ENCODE measurements around the gene HMGB4.

The HMGB4 gene

DNA sequence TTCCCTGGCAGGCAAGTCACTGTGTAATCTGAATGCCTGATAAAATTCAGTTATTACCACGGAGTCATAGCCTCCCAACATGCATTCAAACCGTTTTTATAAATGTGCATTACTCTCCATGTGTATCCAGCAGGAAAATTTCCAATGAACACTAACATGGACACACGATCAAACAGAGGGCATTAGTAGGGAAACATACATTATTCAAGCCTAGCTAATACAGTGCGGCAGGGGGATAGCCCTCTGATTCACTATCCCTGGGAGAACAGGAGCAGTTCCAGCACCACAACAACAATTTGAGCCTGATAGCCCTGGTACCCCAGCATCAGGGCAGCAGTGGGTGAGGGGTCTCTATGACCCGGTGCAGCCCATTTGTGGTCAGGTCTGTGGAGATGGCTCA is 35.8 kb upstream of the HMGB4 start:
- Histone ChIP-seq H3K27me3 (ENCODE audit: insufficient read depth, poor library complexity, severe bottlenecking) (no peaks in the 10 kb centered on the region), H3K27ac (replicated peaks) (no peak overlapping the region), H3K4me3 (replicated peaks; ENCODE audit: insufficient read depth, low read length) (no peak overlapping the region)
- TF ChIP-seq GABPA (IDR thresholded peaks at IDR 0.05; ENCODE audit: low read depth): no peak
- TF ChIP-seq, protein P1, sequence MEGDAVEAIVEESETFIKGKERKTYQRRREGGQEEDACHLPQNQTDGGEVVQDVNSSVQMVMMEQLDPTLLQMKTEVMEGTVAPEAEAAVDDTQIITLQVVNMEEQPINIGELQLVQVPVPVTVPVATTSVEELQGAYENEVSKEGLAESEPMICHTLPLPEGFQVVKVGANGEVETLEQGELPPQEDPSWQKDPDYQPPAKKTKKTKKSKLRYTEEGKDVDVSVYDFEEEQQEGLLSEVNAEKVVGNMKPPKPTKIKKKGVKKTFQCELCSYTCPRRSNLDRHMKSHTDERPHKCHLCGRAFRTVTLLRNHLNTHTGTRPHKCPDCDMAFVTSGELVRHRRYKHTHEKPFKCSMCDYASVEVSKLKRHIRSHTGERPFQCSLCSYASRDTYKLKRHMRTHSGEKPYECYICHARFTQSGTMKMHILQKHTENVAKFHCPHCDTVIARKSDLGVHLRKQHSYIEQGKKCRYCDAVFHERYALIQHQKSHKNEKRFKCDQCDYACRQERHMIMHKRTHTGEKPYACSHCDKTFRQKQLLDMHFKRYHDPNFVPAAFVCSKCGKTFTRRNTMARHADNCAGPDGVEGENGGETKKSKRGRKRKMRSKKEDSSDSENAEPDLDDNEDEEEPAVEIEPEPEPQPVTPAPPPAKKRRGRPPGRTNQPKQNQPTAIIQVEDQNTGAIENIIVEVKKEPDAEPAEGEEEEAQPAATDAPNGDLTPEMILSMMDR (IDR thresholded peaks at IDR 0.05; ENCODE audit: insufficient read depth, low read length): no peak
- TF ChIP-seq POLR2AphosphoS5 (IDR thresholded peaks at IDR 0.05; ENCODE audit: low read depth): no peak
- TF ChIP-seq, protein P2, sequence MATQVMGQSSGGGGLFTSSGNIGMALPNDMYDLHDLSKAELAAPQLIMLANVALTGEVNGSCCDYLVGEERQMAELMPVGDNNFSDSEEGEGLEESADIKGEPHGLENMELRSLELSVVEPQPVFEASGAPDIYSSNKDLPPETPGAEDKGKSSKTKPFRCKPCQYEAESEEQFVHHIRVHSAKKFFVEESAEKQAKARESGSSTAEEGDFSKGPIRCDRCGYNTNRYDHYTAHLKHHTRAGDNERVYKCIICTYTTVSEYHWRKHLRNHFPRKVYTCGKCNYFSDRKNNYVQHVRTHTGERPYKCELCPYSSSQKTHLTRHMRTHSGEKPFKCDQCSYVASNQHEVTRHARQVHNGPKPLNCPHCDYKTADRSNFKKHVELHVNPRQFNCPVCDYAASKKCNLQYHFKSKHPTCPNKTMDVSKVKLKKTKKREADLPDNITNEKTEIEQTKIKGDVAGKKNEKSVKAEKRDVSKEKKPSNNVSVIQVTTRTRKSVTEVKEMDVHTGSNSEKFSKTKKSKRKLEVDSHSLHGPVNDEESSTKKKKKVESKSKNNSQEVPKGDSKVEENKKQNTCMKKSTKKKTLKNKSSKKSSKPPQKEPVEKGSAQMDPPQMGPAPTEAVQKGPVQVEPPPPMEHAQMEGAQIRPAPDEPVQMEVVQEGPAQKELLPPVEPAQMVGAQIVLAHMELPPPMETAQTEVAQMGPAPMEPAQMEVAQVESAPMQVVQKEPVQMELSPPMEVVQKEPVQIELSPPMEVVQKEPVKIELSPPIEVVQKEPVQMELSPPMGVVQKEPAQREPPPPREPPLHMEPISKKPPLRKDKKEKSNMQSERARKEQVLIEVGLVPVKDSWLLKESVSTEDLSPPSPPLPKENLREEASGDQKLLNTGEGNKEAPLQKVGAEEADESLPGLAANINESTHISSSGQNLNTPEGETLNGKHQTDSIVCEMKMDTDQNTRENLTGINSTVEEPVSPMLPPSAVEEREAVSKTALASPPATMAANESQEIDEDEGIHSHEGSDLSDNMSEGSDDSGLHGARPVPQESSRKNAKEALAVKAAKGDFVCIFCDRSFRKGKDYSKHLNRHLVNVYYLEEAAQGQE (IDR thresholded peaks at IDR 0.05; ENCODE audit: insufficient replicate concordance, low read depth): no peak
- no peak for TF ChIP-seq SPI1 (IDR thresholded peaks at IDR 0.05; ENCODE audit: borderline replicate concordance, low read depth)
- no peak for DNase-seq (ENCODE audit: low read depth in 1 of 2, low spot score in 1 of 2)

DNA sequence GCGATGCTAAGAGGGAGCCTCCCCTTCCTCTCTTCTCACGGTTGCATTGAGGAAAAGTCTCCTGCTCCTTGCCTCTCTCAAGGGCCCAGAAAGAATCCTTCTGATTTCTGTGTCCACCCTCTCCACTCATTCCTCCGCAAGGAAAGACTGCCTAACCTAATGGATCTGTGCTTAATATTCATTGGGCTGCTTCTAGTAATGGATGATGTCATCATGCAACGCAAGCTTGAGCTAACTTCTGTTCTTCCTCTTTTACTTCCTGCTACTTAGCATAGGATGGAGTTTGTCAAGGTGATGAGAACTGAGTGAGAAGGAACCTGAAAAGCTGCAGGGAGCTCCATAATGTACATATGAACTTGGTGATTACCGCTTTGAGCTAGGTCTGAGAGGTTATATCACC is 35.2 kb upstream of the HMGB4 start:
- Histone ChIP-seq H3K27ac (replicated peaks) (no peak overlapping the region), H3K4me3 (replicated peaks; ENCODE audit: insufficient read depth, low read length) (no peak overlapping the region), H3K27me3 (ENCODE audit: insufficient read depth, poor library complexity, severe bottlenecking) (no peaks in the 10 kb centered on the region)
- DNase-seq (ENCODE audit: low read depth in 1 of 2, low spot score in 1 of 2): no peak
- TF ChIP-seq POLR2AphosphoS5 (IDR thresholded peaks at IDR 0.05; ENCODE audit: low read depth) (no peak), SPI1 (IDR thresholded peaks at IDR 0.05; ENCODE audit: borderline replicate concordance, low read depth) (no peak), GABPA (IDR thresholded peaks at IDR 0.05; ENCODE audit: low read depth) (no peak)
- TF ChIP-seq, protein P1 (IDR thresholded peaks at IDR 0.05; ENCODE audit: insufficient read depth, low read length): no peak
- TF ChIP-seq, protein P2 (IDR thresholded peaks at IDR 0.05; ENCODE audit: insufficient replicate concordance, low read depth): no peak

DNA sequence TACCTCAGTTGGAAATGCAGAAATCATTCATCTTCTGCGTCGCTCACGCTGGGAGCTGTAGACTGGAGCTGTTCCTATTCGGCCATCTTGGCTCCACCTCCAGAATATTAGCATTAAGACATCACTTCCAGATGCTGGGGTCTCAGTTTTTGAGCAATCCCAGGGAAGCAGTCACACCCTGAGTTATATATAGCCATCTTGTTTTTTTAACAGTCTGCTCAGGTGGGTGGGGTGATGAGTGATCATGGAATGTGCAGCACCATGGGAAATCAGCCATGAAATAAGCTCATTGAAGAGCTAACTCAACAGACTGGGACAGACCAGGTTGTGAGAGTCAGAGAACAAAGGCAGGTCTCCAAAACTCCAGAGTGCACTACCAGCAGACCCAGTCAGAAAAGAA is 27.0 kb upstream of the HMGB4 start:
- DNase-seq (ENCODE audit: low read depth in 1 of 2, low spot score in 1 of 2): no peak
- TF ChIP-seq GABPA (IDR thresholded peaks at IDR 0.05; ENCODE audit: low read depth): no peak
- H3K4me3 ChIP-seq (replicated peaks; ENCODE audit: insufficient read depth, low read length): no peak overlapping the region
- no peaks in the 10 kb centered on the region for H3K27me3 ChIP-seq (ENCODE audit: insufficient read depth, poor library complexity, severe bottlenecking)
- H3K27ac ChIP-seq (replicated peaks): no peak overlapping the region

DNA sequence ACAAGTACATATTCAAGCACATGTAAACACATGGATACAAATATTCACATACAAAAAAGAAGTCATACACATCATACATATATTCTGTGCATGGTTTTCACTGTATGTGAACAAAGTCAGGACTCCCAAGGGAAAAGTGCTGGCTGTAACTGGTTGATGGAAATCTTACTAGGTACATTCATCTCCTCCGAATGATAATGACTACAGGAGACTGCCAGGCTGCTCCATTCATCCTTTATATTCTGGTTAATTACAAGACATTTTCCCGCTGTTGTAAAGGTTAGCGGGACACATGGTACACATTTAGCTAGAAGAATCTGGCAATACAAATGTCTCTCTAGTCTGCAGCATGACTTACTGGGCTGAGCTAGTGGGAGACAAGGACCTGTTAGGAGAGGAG is 26.2 kb upstream of the HMGB4 start:
- no peak for DNase-seq (ENCODE audit: low read depth in 1 of 2, low spot score in 1 of 2)
- Histone ChIP-seq H3K4me3 (replicated peaks; ENCODE audit: insufficient read depth, low read length) (no peak overlapping the region), H3K27ac (replicated peaks) (no peak overlapping the region), H3K27me3 (ENCODE audit: insufficient read depth, poor library complexity, severe bottlenecking) (no peaks in the 10 kb centered on the region)
- TF ChIP-seq POLR2AphosphoS5 (IDR thresholded peaks at IDR 0.05; ENCODE audit: low read depth) (no peak), GABPA (IDR thresholded peaks at IDR 0.05; ENCODE audit: low read depth) (no peak), SPI1 (IDR thresholded peaks at IDR 0.05; ENCODE audit: borderline replicate concordance, low read depth) (no peak)
- TF ChIP-seq, protein P1 (IDR thresholded peaks at IDR 0.05; ENCODE audit: insufficient read depth, low read length): no peak
- TF ChIP-seq, protein P2 (IDR thresholded peaks at IDR 0.05; ENCODE audit: insufficient replicate concordance, low read depth): no peak
